ENCODE results near the gene UGGT1.

Gene UGGT1

DNA sequence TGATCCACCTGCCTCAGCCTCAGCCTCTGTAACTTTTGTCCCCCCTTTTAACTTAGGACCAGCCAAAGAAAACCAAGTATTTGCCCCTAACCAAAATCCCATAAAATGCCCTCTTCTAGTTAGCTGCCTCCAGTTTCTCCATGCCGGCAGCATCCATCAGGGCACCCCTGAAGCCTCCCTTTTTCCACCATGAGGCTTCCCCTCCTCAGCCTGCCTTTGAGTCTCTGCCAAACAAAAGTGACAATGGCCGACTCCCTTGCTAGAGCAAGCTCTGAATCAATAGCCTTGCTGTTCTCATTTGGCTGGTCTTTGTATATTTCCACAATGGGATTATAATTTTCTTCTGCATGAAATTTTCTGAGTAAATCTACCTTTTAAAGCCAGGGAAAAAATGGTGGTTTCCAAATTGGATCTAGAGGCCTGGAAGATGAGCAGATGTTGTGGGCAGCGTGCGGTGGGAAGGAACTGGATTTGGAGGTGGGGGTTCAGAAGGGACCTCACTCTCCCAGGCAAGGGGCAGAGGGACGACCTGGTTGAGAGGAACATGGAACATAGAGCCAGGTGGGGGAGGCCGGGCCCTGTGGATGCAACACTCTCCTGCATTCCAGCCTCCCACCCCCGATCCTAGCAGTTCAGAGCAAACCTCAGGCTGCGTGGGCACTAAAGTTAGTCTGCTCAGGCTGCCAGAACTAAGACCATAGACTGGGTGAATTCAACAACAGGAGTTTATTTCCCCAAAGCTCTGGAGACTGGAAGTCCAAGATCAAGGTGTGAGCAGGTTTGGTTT lies 147.1 kb downstream of the UGGT1 start:
- TF ChIP-seq, protein P1, sequence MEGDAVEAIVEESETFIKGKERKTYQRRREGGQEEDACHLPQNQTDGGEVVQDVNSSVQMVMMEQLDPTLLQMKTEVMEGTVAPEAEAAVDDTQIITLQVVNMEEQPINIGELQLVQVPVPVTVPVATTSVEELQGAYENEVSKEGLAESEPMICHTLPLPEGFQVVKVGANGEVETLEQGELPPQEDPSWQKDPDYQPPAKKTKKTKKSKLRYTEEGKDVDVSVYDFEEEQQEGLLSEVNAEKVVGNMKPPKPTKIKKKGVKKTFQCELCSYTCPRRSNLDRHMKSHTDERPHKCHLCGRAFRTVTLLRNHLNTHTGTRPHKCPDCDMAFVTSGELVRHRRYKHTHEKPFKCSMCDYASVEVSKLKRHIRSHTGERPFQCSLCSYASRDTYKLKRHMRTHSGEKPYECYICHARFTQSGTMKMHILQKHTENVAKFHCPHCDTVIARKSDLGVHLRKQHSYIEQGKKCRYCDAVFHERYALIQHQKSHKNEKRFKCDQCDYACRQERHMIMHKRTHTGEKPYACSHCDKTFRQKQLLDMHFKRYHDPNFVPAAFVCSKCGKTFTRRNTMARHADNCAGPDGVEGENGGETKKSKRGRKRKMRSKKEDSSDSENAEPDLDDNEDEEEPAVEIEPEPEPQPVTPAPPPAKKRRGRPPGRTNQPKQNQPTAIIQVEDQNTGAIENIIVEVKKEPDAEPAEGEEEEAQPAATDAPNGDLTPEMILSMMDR (IDR thresholded peaks at IDR 0.05; ENCODE audit: low read depth, low read length): no peak
- H3K4me3 ChIP-seq (ENCODE audit: low read depth, low read length): no peak overlapping the region

DNA sequence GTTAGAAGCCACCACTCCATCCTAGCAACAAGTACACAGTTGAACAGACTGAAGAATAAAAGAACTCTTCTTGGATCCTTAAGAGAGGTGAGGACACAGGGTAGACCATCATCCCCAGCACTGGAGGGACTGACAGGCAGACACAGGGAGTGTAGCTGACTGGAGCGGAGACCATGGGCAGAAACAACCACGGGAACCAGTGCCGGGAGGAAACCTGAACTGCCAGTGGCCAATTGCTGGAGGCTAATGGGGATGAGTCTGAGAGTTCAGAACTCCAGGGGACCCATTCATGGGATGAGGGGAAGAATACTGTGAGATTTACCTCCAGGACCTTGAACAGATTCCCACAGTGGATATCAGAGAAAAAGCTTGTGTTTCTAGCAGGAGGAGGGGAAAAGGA lies 150.9 kb downstream of the UGGT1 start:
- H3K4me3 ChIP-seq (ENCODE audit: low read depth, low read length): no peak overlapping the region
- TF ChIP-seq, protein P1 (IDR thresholded peaks at IDR 0.05; ENCODE audit: low read depth, low read length): no peak

Measured in WI38 (cell line).